ENCODE data around the gene S100A7A. TPM values are rescaled to one million over a fixed set of nuclear protein-coding genes. Genes with fewer than 3 reads are reported as not detected.

Gene S100A7A
- total RNA-seq = not detected
- not detected for polyA plus RNA-seq
- long read RNA-seq, donor 1 = 0 reads
- long read RNA-seq, donor 2 = 0 reads

GRCh38 chr1:153415850-153416570, at the start of gene S100A7A:
TSS of gene S100A7A (plus strand) at chr1:153416520. CDS start at chr1:153418083, 1,563 bp downstream.
- no peak for ATAC-seq
- Histone ChIP-seq H3K36me3 (ENCODE audit: insufficient read depth in 1 of 2, low read depth in 1 of 2) (no peaks in the 10 kb centered on the region), H3K9me3 (no peaks in the 10 kb centered on the region), H3K27ac (no peak within 1 kb of the TSS), H3K4me1 (no peaks in the 10 kb centered on the region), H3K27me3 (ENCODE audit: insufficient read depth in 3 of 3, low read length in 2 of 3) (peaks cover 0 to 6% (median 0%) of the 10 kb centered on the region in 3 donors), H3K4me3 (no peak within 1 kb of the TSS)
- 60 to 67% (median 60%) methylated on average over 6 of the region's 6 CpGs for WGBS, 3 donors
- DNase-seq = no peak
- intact Hi-C loops (cut with DNase I) = no loop called here
- no peak for TF ChIP-seq CTCF (IDR thresholded peaks at IDR 0.05)

GRCh38 chr1:153367090-153367489, 49.2 kb upstream of the S100A7A start:
- no peaks in the 10 kb centered on the region for H3K36me3 ChIP-seq (ENCODE audit: insufficient read depth in 1 of 2, low read depth in 1 of 2)
- WGBS, 3 donors = 41 to 64% (median 63%) methylated on average over 2 of the region's 2 CpGs
- intact Hi-C loops (cut with DNase I) = no loop called here
- H3K4me3 ChIP-seq = no peak overlapping the region
- no peak for TF ChIP-seq CTCF (IDR thresholded peaks at IDR 0.05)
- ATAC-seq (no peak), DNase-seq (no peak)
- H3K27ac ChIP-seq = no peak overlapping the region
- no peaks in the 10 kb centered on the region for H3K9me3 ChIP-seq
- no peaks in the 10 kb centered on the region for H3K27me3 ChIP-seq (ENCODE audit: insufficient read depth in 3 of 3, low read length in 2 of 3)
- no peaks in the 10 kb centered on the region for H3K4me1 ChIP-seq

GRCh38 chr1:153368495-153368894, 47.8 kb upstream of the S100A7A start:
- Histone ChIP-seq H3K27me3 (ENCODE audit: insufficient read depth in 3 of 3, low read length in 2 of 3) (no peaks in the 10 kb centered on the region), H3K9me3 (no peaks in the 10 kb centered on the region), H3K36me3 (ENCODE audit: insufficient read depth in 1 of 2, low read depth in 1 of 2) (no peaks in the 10 kb centered on the region), H3K4me3 (no peak overlapping the region), H3K4me1 (no peaks in the 10 kb centered on the region), H3K27ac (no peak overlapping the region)
- no peak for TF ChIP-seq CTCF (IDR thresholded peaks at IDR 0.05)
- DNase-seq (no peak), ATAC-seq (no peak)
- intact Hi-C loops (cut with DNase I) = no loop called here
- 66 to 70% (median 69%) methylated on average over 2 of the region's 2 CpGs for WGBS, 3 donors

- H3K9me3 ChIP-seq = no peaks in the 10 kb centered on the region
- intact Hi-C loops (cut with DNase I) = no loop called here
- no peak for ATAC-seq
- H3K36me3 ChIP-seq (ENCODE audit: insufficient read depth in 1 of 2, low read depth in 1 of 2) = no peaks in the 10 kb centered on the region
- H3K27ac ChIP-seq = no peak overlapping the region
- WGBS, 3 donors = 75 to 83% (median 75%) methylated on average over 3 of the region's 3 CpGs
- TF ChIP-seq CTCF (IDR thresholded peaks at IDR 0.05) = no peak
- H3K4me1 ChIP-seq = no peaks in the 10 kb centered on the region
- H3K27me3 ChIP-seq (ENCODE audit: insufficient read depth in 3 of 3, low read length in 2 of 3) = no peaks in the 10 kb centered on the region
- H3K4me3 ChIP-seq = no peak overlapping the region
- no peak for DNase-seq
Observed at GRCh38 chr1:153370146-153370545, 46.2 kb upstream of the S100A7A start.

- intact Hi-C loops (cut with DNase I) = no loop called here
Observed at GRCh38 chr1:153371231-153371630, 45.1 kb upstream of the S100A7A start.

More at GRCh38 chr1:153371231-153371630, 45.1 kb upstream of the S100A7A start:
- DNase-seq (no peak), ATAC-seq (no peak)
- Histone ChIP-seq H3K9me3 (no peaks in the 10 kb centered on the region), H3K36me3 (ENCODE audit: insufficient read depth in 1 of 2, low read depth in 1 of 2) (no peaks in the 10 kb centered on the region), H3K4me3 (no peak overlapping the region), H3K27me3 (ENCODE audit: insufficient read depth in 3 of 3, low read length in 2 of 3) (no peaks in the 10 kb centered on the region), H3K27ac (no peak overlapping the region), H3K4me1 (no peaks in the 10 kb centered on the region)
- 85 to 100% (median 94%) methylated on average over 1 of the region's 1 CpG for whole genome bisulfite sequencing, 3 donors
- no peak for TF ChIP-seq CTCF (IDR thresholded peaks at IDR 0.05)

All from psoas muscle (tissue), 8 donors.